ENCODE data around the gene INTS1.

The INTS1 gene

DNA sequence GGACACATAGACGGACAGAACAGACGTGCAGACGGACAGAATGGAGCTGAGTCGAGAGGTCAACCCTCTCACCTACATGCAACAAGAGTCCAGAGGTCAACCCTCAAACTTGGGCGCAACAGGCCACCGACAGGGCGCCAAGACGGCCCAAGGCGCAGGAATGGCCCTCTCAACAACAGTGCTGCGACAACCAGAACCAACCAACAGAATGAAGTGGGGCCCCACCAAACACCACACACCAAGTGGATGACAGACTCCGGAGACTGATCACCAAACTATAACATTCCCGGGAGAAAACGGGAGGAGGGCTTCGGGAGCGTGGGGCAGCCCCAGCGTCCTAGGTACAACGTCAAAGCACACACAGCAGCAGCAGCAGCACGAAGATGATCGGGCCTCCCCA, 13.4 kb downstream of the INTS1 start:
- no peak for DNase-seq (ENCODE audit: low read depth, low spot score)

DNA sequence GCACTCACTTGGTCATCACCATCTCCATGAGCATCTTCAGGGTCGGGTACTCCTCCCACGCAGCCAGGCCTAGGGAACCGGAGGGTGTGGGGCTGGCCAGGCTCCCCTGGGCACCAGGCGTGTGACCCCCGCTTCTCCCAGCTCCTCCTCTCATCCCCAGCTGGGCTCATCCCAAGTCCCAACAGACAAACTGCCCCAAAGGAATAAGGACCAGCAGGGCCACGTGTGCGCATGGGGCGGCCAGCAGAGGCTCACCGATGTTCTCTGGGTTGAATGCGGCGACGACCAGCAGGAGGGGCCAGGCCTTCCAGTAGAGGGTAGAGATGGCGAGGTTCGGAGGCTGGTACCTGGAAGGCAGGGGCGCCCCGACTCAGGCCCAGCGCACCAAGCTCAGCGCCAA, 14.9 kb downstream of the INTS1 start:
- DNase-seq (ENCODE audit: low read depth, low spot score) = no peak

DNA sequence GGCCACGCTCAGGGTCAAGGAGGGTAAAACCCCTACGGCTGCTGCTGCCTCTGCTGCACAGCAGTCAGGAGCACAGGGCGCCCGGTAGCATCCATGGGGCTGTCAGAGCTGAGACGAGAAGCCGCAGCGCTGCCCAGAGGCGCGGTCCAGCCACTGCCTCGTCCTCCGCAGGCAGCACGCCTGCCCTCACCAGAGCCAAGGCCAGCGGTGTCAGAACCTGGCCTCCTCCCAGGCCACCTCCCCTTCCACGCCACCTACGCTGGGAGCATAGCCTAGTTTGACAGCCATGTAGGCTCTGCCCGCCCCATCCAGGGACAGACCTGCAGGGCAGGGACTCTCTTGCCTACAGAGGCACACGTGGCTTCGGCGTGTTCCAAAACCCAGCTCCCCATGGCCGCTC, 16.2 kb downstream of the INTS1 start:
- no peak for DNase-seq (ENCODE audit: low read depth, low spot score)

DNA sequence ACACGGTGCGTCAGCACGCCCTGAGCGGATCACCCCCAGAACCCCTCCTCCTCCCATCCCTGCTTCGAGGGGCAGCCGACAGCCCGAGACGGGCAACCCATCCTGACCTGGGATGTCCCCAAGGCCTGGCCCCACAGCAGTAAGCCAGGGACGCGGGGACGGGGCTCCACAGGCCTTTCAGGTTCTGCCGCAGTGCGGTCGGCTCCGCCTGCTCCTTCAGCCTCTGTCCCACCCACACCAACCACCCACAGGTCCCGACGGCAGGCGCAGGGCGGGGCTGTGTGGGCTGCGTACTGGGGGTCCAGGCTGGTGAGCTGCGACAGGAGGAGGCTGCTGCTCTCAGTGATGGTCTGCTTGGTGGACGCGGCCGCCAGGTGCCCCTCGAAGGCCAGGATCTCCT, 16.7 kb downstream of the INTS1 start:
- no peak for DNase-seq (ENCODE audit: low read depth, low spot score)

DNA sequence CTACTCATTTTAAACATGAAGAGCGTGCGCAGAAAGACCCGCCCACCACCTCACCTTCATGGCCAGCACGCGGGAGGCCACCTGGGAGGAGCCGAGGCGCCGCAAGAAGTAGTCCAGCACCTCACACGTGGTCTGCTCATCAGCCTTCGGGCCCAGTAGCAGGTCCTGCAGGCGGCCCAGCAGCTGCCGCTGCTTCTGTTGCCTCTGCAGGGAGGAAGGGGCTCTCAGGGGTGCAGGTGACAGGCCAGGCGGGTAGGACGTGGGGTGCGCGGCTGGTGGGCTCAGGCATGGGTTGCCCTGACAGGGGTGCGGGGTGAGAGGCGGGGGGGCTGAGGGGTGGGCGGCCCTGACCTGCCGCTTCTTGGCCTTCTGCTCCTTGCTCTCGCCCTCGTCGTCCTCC, 17.6 kb downstream of the INTS1 start:
- no peak for DNase-seq (ENCODE audit: low read depth, low spot score)

DNA sequence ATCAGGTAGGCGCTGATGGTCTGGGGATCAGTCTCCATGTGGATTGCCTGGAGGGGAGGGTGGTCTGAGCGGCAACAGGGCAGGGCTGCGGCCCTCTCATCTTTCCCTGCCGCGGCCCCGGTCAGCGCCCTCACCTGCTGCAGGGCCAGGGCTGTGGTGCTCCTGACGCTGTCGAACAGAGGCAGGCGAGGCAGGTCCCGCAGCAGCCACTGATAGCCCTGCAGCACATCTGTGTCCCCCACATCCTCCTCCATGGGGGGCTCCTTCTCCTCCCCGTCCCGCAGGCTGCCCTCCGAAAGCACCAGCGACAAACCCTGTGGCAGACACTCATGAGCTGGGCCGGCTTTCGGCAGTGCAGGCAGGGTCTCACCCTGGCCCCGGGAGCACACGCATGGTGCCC, 19.0 kb downstream of the INTS1 start:
- no peak for DNase-seq (ENCODE audit: low read depth, low spot score)

DNA sequence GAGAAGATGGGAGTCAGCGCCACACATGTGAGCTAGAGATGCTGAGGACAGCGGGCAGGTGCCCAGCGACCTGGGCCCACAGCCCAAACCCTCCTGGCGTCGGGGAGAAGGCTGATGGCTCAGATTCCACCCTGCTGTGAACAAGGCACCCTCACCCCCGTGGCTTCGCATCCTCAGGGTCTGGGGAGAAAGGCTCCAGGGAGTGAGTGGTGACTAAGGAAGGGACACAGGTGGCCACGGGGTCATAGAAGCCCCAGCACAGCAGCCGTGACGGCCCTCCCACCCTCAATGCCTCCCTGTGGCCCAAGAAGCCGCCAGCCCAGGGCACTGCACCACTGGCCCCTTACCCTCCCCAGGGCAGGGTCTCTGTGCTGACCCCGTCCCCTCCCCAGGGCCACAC, 19.6 kb downstream of the INTS1 start:
- no peak for DNase-seq (ENCODE audit: low read depth, low spot score)

DNA sequence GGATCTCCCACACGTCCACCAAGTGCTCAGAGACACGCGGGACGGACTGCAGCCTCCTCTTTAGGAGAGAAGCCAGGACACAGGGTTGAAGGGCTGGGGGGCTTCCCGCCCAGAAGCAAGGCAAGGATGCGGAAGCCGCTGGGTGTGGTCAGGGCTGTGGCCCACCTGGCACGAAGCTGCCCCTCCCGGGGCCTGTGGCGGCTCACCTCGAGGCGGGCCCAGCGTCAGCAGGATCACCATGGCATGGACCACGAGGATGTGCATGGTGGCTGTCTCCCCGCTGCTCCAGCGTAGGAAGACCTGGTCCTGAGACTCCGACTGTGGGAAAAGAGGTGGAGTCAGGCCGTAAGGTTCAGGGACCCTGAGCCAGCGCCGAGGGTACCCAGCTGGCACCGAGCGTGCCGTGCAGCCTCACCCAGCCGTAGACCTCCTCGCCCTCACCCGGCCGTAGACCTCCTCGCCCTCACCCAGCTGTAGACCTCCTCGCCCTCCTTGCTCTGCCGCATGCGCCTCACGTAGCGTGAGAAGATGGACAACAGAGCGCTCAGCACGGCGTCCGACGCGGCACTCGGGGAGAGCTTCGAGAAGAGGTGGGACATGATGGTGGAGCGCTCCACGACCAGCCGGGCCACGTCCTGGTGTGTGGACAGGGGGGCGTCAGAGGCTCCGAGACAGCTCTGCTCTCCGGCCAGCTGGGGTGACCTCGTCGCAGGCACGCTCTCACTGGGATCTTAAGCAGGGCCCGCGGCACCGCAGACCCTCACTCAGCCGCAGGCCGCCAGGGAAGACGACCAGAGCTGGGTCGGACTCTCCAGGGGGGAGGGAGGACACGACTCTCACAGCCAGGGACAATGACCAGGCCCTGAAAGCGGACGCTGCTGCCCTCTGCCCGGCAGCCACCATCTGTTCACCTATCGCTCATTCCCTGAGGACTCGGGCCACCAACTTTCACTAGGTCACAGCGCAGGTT, 20.4 kb downstream of the INTS1 start:
- no peak for DNase-seq (ENCODE audit: low read depth, low spot score)

DNA sequence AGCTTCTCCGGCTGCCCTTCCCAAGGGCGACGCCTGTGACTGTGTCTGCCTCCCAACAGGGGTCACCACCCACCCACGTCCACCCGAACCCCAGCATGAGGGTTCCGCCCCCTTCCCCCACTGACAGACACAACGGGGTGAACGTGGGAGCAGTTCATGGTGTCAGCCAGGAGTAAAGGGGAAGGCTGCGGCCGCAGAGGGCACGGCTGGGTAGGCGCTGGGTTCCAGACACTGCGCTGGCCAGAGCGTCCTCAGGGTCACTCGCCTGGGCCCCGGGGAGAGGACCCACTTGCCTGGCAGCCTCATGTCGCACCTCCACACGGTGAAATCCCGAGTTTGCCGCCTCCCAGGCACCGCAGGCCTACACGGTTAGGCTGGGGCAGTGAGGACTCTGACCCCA, 21.1 kb downstream of the INTS1 start:
- no peak for DNase-seq (ENCODE audit: low read depth, low spot score)

DNA sequence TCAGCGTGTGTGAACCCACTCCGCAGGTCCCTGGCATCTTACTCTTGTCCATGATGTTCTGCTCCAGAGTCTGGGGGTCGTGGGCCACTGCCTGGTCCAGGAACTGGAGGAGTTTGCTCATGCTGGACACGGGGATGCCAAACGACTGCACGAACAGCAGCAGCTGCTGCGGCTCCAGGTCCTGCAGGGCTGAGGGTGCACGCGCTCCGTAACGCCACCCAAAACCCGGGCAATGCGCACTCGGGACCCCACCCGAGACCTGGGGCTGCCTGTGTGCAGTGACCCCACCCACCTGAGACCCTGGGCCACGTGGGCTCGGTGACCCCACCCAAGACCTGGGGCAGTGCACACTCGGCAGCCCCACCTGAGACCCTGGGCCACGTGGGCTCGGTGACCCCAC, 22.9 kb downstream of the INTS1 start:
- DNase-seq (ENCODE audit: low read depth, low spot score) = no peak

DNA sequence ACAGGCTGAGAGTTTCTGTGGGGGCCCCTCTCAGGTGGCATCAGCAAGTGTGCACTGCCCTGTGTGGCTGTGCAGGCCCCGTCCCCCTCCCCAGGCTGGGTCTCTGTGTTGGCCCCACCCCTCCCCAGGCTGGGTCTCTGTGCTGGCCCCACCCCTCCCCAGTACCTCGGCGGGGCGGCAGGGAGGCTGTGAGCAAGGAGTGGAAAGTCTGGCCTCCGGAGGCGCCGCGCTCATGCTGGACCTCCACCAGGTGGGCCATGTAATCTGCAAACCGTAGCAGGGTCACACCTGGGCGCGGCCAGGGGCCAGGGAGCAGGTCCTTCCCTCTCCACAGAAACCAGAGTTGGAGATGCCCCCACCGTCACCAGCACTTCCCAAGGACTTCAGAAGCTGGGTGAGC, 23.5 kb downstream of the INTS1 start:
- DNase-seq (ENCODE audit: low read depth, low spot score) = no peak

DNA sequence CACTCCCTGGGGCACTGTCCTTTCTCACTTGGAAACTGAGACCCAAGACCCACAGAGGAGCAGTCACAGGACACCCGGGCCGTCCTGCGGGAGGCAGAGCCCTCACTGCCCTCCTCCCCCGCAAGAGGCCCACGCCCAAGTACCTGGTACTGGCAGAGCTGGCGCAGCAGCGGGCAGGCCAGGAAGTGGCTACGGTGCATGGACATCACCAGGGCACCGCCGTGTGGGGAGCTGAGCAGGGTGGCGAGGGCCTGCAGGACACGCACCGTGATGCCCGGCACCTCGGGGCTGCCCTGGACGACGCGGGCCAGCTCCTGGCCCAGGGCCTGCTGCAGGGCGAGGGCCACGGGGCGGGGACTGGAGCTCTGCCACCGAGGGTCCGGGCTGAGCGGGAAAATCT, 24.9 kb downstream of the INTS1 start:
- DNase-seq (ENCODE audit: low read depth, low spot score) = no peak

DNA sequence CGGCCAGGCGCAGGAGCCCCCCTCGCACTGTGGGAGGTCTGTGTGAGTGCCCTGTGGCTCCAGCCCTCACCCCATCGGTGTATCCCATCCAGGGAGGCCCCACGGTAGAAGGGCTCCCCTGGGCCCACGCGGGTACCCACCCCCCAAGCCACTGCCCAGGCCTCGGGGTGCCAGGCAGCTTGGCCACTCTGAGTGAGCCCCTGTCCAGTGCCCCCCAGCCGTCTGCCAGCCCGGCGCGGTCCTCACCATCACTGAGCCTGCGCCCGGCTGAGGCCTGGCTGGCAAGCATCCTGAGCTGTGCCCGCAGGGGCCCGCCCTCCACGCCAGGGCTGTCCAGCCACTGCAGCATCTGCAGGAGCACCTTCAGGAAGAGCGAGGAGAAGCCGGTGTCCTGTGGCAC, 25.7 kb downstream of the INTS1 start:
- DNase-seq (ENCODE audit: low read depth, low spot score) = no peak

DNA sequence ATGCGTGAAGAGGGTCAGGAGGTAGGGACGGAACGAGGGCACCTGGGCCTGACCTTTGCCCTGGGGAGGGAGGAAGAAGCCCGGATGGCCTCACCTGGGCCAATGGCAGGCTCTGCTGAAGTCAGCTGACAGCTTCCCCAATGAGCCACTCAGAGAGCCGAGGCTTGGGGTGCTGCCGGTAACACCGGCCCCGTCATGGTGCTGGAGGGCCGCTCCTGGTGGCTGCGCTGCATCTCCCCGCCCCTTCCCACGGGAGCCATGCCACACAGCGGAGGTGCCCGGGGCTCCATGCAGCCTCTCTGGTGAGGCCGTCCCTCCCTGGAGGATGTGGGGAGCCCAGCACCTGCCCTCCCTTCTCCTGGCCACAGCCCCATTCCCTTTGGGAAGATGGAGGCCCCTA, 27.3 kb downstream of the INTS1 start:
- no peak for DNase-seq (ENCODE audit: low read depth, low spot score)

DNA sequence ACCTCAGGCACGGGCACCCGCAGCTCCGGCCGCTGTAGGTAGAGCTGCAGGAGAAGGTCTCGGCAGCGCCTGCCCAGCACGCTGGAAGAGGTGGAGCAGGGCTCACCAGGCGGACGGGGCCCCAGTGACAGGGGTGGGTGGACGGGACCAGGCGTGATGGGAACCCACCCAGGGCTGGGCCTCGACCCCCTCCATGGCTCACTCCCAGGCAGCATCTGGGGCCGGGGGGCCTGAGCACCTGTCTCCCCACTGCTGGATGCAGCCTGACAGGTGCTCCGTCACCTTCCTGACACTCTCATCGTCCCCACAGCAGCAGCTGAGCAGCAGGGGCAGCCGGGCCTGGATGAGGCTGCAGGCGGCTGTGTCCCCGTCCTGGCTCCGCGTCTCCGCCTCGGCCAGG, 28.2 kb downstream of the INTS1 start:
- DNase-seq (ENCODE audit: low read depth, low spot score) = no peak

DNA sequence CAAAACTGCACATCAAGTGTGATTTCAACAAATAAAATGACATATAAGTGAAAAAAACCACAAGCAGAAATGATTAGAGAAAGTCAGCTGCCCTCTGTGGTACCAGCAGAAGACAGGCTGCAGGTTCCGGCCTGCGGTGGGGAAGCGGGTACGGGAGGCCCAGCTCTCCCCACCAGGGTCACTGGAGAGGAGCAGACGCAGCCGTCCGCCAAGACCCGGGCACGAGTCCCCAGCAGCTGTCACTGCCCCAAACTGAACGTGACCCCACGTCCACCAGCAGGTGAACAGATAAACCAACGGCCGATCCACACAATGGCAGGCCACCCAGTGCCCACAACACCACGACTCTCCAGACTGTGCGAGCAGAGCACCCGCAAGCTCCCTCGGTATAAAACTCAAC, 28.8 kb downstream of the INTS1 start:
- DNase-seq (ENCODE audit: low read depth, low spot score) = no peak

DNA sequence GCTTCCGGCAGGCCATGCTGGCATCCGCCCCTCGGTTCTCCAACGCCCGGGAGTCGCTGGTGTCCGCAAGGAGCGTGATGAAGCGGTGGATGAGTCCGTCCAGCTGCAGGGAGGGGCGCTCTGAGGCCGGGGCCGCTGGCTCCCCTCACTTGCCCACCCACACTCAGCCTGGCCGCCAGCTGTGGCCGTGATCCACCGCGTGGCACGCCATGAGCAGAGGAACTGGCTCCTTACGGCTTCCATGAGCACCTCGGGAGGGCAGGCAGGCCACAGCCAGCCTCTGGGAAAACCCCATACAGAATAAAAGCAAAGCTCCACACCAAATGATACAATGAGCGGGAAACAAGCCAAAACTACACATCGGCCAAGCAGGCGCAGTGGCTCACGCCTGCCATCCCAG, 29.5 kb downstream of the INTS1 start:
- DNase-seq (ENCODE audit: low read depth, low spot score) = no peak

DNA sequence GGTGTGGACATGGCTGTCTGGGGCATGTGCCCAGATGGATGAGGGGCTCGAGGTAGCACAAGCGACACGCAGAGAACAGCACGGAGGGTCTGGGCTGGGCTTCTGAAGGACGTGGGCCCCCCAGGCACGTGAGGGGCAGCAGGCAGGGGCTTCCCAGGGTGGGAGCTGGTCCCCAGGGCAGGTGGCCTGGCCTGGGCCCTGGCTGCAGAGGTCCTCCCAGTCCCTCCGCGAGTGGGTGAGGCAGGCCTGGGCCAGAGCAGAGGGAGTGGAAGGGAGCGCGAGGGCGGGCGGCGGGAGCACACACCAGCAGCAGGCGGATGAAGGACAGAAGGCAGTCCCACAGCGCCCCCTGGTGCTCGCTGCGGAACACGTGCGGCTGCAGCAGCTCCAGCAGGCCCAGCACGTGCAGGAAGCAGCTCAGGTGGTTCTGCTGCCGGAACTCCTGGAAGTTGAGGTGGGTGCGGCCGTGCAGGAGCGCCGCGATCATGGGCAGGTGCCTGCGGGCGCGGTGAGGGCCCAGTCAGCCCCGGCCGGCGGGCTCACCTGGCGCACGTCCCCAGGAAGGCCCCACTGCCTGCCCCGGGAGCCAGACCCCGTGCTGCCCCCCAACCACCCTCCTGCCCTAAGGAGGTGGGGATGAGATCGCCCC, 30.2 kb downstream of the INTS1 start:
- DNase-seq (ENCODE audit: low read depth, low spot score) = peak; percentile 44

DNA sequence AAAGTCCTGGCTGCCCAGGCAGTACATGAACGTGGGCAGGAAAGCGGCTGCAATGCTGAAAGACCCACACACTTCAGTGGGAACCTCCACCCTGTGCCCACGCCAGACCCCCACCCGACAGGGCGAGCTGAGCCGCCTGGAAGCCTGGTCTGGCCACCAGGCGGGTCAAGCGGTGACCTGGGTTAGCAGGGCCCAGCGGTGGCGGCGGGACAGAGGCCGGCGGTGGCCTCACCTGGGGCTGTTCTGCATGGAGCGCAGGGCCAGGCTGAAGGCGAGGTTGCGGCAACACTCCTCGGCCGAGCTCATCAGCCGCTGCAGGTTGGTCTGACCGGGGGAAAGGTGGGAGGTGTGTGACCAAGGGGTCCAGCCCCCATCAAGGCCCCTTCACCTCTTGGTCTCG, 33.3 kb downstream of the INTS1 start:
- no peak for DNase-seq (ENCODE audit: low read depth, low spot score)

DNA sequence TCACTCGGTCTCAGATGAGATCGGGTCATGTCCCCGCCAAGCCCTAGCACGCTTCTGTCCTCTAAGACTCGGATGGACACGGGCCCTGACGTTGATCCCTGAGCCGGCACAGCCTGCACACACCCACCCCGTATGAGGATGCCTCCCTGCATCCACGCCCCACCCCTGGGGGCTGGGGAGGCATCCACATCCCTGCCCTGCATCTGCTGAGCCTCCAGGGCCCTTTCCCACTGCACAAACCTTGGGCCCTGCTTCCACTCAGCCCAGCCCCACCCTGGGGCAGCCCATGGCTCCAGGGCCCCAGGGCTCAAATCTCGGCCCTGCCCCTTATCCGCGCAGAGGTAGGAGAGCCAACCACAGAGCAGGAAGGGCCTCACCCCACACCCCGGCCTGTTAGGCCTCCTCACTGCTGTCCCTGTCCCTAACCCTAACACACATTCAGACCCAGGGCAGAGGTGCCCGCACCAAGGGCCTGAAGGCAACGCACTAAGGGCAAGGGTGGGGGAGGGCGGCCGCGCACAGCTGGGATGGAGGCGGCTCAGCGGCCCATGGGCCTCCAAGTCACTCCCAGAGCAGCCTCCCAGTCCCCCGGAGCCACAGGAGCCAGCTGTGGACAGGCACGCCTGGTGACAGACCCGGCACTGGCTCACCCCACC, 35.4 kb downstream of the INTS1 start:
- DNase-seq (ENCODE audit: low read depth, low spot score) = no peak

DNA sequence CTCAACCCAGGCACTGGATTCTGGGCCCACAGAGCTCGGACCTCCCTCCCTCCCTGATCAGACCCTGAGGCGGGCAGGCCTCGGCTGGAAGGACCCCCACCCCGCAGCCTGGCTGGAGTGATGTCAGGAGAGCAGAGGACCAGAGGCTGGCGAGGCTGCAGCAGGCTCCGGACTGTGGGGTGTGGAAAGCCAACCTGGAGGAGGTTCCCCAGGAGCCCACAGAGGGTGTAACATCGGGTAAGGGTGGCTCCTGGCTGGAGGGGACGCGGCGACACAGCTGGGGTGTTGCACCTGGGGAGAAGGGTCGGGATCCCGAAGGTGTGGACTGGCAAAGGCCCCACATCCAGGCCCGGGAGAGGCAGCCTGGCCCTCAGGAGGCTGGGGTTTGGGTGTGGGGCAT, 36.0 kb downstream of the INTS1 start:
- DNase-seq (ENCODE audit: low read depth, low spot score) = no peak

DNA sequence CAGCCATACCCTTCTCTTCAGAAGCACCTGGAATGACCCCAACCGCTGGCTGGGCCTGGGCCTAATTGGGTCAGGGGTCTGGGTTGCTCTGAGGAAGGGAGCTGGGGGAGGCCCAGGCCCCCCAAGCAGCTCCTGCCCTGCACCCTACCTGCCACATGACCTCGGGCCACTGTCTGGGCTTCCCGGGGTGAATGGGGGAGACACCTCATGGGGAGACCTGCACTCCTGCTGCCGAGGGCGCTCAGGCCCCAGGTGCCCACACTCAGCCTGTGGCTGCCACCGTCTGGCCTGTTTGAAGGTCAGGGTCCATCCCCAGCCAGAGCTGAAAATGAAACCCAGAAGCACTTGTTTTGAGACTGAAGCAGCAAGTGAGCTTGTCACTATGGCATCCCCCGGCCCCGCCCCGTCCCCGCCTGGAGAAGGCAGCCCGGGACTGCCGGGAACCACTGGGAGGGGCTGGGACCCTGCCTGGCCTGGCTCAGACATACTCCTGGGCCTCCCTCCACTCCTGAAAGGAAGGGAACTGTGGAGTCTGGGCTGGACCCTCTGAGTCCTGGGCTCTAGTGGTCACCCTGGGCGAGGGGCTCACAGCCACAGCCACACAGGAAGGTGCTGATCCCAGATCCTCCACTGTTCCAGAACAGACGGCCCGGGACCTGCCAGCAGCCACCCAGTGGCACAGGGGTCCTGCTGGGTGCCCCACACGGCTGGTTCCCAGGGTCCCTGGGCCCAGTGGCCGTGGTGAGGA, 37.5 kb downstream of the INTS1 start:
- no peak for DNase-seq (ENCODE audit: low read depth, low spot score)

Measured in brain pericyte (primary cell).